MM.1S (cell line): ENCODE data around the gene PHACTR1.

Source experiments
- CTCF ChIP-seq: fragments of 300-600 bp; sonication (generic); IDR thresholded peaks from 2 replicates; pipeline ENCODE4 v1.5.1; 2016; ENCODE audit warnings: antibody characterized with exemption, low read length, mixed read lengths
- EZH2 ChIP-seq: fragments of 300-600 bp; sonication (generic); optimal IDR thresholded peaks from 2 replicates; pipeline ENCODE3; 2017; ENCODE audit warnings: low read depth, mild to moderate bottlenecking, antibody characterized with exemption, low read length, mixed read lengths

GRCh38 chr6:13101409-13101808 lies 384.8 kb downstream of the PHACTR1 start:
- TF ChIP-seq CTCF = no peak
- TF ChIP-seq EZH2 = no peak
